HepG2 (cell line): ENCODE results near the gene C11orf86. TPM values are rescaled to one million over a fixed set of nuclear protein-coding genes. Genes with fewer than 3 reads are reported as not detected.

Source experiments
- GATAD2A ChIP-seq: IDR thresholded peaks from 2 replicates; pipeline ENCODE4 v1.6.1; 2016
- ISX ChIP-seq: sonication (generic); formaldehyde crosslinking; conservative IDR thresholded peaks from 2 replicates; pipeline ENCODE4 v1.5.0; 2020; ENCODE audit warnings: missing genetic modification reagents
- MLLT10 ChIP-seq: sonication (generic); formaldehyde crosslinking; IDR thresholded peaks from 2 replicates; pipeline ENCODE4 v1.4.0; 2020; ENCODE audit warnings: missing genetic modification reagents
- PCBP2 ChIP-seq: fragments of 200-400 bp; formaldehyde crosslinking; optimal IDR thresholded peaks from 2 replicates; pipeline ENCODE3; 2018; ENCODE audit warnings: low read length, low read depth; ENCODE audit not compliant: poor library complexity, severe bottlenecking
- PRDM4 ChIP-seq: sonication (generic); formaldehyde crosslinking; IDR thresholded peaks from 2 replicates; pipeline ENCODE4 v1.9.0; 2021; ENCODE audit warnings: missing genetic modification reagents, borderline replicate concordance
- SAP130 ChIP-seq: IDR thresholded peaks from 2 replicates; pipeline ENCODE4 v1.6.1; 2016; ENCODE audit warnings: low read depth
- SKIL ChIP-seq: sonication (generic); formaldehyde crosslinking; IDR thresholded peaks from 2 replicates; pipeline ENCODE4 v1.8.0; 2022; ENCODE audit warnings: missing genetic modification reagents, mild to moderate bottlenecking, moderate library complexity, borderline replicate concordance
- SOX5 ChIP-seq: IDR thresholded peaks from 2 replicates; pipeline ENCODE4 v1.6.1; 2016; ENCODE audit warnings: borderline replicate concordance
- TEAD3 ChIP-seq: optimal IDR thresholded peaks from 2 replicates; pipeline ENCODE3; 2016; ENCODE audit warnings: borderline replicate concordance
- TGIF2 ChIP-seq: IDR thresholded peaks from 2 replicates; pipeline ENCODE4 v1.6.1; 2016; ENCODE audit warnings: control low read depth, missing compliant biosample characterization
- TP53 ChIP-seq: sonication (generic); formaldehyde crosslinking; conservative IDR thresholded peaks from 2 replicates; pipeline ENCODE4 v1.4.0; 2020; ENCODE audit warnings: missing genetic modification reagents
- ZNF10 ChIP-seq: sonication (generic); formaldehyde crosslinking; IDR thresholded peaks from 2 replicates; pipeline ENCODE4 v1.4.0; 2020; ENCODE audit warnings: mild to moderate bottlenecking, low read depth, missing genetic modification reagents, borderline replicate concordance
- ZNF205 ChIP-seq: IDR thresholded peaks from 2 replicates; pipeline ENCODE4 v1.6.1; 2018; ENCODE audit warnings: missing biosample characterization, missing genetic modification reagents
- ZNF317 ChIP-seq: sonication (generic); formaldehyde crosslinking; IDR thresholded peaks from 2 replicates; pipeline ENCODE4 v1.5.0; 2020; ENCODE audit warnings: mild to moderate bottlenecking, missing genetic modification reagents
- ZNF451 ChIP-seq: sonication (generic); formaldehyde crosslinking; IDR thresholded peaks from 2 replicates; pipeline ENCODE4 v1.5.0; 2020; ENCODE audit warnings: mild to moderate bottlenecking, missing genetic modification reagents
- ZNF687 ChIP-seq: sonication (generic); formaldehyde crosslinking; IDR thresholded peaks from 2 replicates; pipeline ENCODE4 v1.5.1; 2020; ENCODE audit warnings: mild to moderate bottlenecking, missing genetic modification reagents, moderate library complexity
- ZNF891 ChIP-seq: sonication (generic); formaldehyde crosslinking; IDR thresholded peaks from 2 replicates; pipeline ENCODE4 v1.5.0; 2020; ENCODE audit warnings: mild to moderate bottlenecking, missing genetic modification reagents
- polyA plus RNA-seq, 8 experiments: library from polyadenylated mRNA; depleted of rRNA in 3 of 8; stranded (reverse) in 7 of 8; unstranded in 1 of 8; fragments of >200 nt; fragmentation: Illumina TruSeq in 4 of 8; extraction: Trizol in 4 of 8; gene quantifications; 2 replicates each; pipeline versions ENCODE4 v1.2.1 to v1.2.3, GENCODE V29; 2011 to 2016; ENCODE audit warnings: low read depth in 4 of 8, missing spikeins in 1 of 8, mixed read lengths in 1 of 8; ENCODE audit not compliant: insufficient read depth in 1 of 8
- total RNA-seq, 5 experiments: library from RNA; depleted of rRNA; stranded (reverse); fragments of >200 nt; fragmentation: Illumina TruSeq; extraction: Trizol; gene quantifications; 2 replicates each; pipeline ENCODE4 v1.2.3, GENCODE V29; 2016; ENCODE audit warnings: low read depth in 1 of 5
- TF ChIP-seq, protein P1 (sequence below): sonication (generic); formaldehyde crosslinking; IDR thresholded peaks from 2 replicates; pipeline ENCODE4 v1.9.0; 2022; ENCODE audit warnings: missing genetic modification reagents, mild to moderate bottlenecking, borderline replicate concordance
- TF ChIP-seq, protein P2 (sequence below): sonication (generic); formaldehyde crosslinking; IDR thresholded peaks from 2 replicates; pipeline ENCODE4 v1.5.0; 2020; ENCODE audit warnings: mild to moderate bottlenecking, missing genetic modification reagents, moderate library complexity

C11orf86 gene
- total and polyA plus RNA-seq, 2 of the 13 experiments (the other 11 are each of a cell fraction or from before 2014, with no cell fraction given) = 0.11 to 0.18 TPM

DNA sequence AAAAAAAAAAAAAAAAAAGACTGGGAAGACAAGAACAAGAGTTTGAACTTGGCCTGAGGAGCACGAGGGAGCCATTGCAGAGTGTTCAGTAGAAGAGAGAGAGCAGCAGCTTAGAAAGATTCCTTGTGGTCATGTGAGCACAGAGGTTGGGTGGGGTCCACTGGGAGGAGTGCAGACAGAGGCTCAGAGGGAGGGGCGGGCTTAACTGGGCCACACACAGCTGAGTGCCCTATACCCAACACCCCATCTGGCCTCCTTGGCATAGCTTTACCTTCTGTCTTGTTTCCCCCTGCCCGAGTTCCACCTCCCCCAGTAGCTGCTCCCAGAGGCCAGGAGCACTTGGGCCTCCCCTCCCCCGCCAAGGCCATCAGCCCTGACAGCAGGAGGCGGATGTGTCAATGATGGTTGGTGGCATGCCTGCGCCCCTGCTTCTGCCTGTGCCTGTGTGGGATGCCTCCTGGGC, 12.1 kb downstream of the C11orf86 start (continued):
- TF ChIP-seq ZNF687 (CRISPR knock-in tag) (peak; percentile 62), SOX5 (CRISPR knock-in tag) (no peak), ZNF317 (CRISPR knock-in tag) (no peak), ZNF10 (CRISPR knock-in tag) (no peak), SAP130 (peak; percentile 48; the same call in 1 of the 2 replicates), TEAD3 (CRISPR knock-in tag) (no peak), GATAD2A (CRISPR knock-in tag) (0 out of 2 replicates have a peak, but pooled peaks have one; percentile 14), PCBP2 (no peak), ISX (no peak), ZNF451 (CRISPR knock-in tag) (no peak), PRDM4 (no peak), SKIL (CRISPR knock-in tag) (no peak), ZNF891 (CRISPR knock-in tag) (0 out of 2 replicates have a peak, but pooled peaks have one; percentile 44), TP53 (CRISPR knock-in tag) (no peak), MLLT10 (CRISPR knock-in tag) (no peak), ZNF205 (no peak), TGIF2 (CRISPR knock-in tag) (peak; percentile 34; the same call in 1 of the 2 replicates)
- TF ChIP-seq, protein P1, sequence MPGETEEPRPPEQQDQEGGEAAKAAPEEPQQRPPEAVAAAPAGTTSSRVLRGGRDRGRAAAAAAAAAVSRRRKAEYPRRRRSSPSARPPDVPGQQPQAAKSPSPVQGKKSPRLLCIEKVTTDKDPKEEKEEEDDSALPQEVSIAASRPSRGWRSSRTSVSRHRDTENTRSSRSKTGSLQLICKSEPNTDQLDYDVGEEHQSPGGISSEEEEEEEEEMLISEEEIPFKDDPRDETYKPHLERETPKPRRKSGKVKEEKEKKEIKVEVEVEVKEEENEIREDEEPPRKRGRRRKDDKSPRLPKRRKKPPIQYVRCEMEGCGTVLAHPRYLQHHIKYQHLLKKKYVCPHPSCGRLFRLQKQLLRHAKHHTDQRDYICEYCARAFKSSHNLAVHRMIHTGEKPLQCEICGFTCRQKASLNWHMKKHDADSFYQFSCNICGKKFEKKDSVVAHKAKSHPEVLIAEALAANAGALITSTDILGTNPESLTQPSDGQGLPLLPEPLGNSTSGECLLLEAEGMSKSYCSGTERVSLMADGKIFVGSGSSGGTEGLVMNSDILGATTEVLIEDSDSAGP (CRISPR knock-in tag) = 0 out of 2 replicates have a peak, but pooled peaks have one; percentile 30
- TF ChIP-seq, protein P2, sequence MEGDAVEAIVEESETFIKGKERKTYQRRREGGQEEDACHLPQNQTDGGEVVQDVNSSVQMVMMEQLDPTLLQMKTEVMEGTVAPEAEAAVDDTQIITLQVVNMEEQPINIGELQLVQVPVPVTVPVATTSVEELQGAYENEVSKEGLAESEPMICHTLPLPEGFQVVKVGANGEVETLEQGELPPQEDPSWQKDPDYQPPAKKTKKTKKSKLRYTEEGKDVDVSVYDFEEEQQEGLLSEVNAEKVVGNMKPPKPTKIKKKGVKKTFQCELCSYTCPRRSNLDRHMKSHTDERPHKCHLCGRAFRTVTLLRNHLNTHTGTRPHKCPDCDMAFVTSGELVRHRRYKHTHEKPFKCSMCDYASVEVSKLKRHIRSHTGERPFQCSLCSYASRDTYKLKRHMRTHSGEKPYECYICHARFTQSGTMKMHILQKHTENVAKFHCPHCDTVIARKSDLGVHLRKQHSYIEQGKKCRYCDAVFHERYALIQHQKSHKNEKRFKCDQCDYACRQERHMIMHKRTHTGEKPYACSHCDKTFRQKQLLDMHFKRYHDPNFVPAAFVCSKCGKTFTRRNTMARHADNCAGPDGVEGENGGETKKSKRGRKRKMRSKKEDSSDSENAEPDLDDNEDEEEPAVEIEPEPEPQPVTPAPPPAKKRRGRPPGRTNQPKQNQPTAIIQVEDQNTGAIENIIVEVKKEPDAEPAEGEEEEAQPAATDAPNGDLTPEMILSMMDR (CRISPR knock-in tag) = peak; percentile 44
